Measurements from ENCODE around the gene S100A10. TPM values are rescaled to one million over a fixed set of nuclear protein-coding genes. Genes with fewer than 3 reads are reported as not detected.

The S100A10 gene
- total and polyA plus RNA-seq, 4 donors, result 7.0 to 99.5 (median 35.4) TPM

- Histone ChIP-seq H3K27me3 (ENCODE audit: control insufficient read depth in 4 of 4, insufficient read depth in 4 of 4, low read length in 3 of 4) (no peaks in the 10 kb centered on the region), H3K4me1 (ENCODE audit: control insufficient read depth in 4 of 4, insufficient read depth in 4 of 4, low read length in 3 of 4) (no peaks in the 10 kb centered on the region), H3K4me3 (ENCODE audit: low read depth in 1 of 3, low read length in 3 of 3) (no peak overlapping the region), H3K9me3 (ENCODE audit: control insufficient read depth in 4 of 4, low read length in 3 of 4) (no peaks in the 10 kb centered on the region), H3K9ac (ENCODE audit: low read depth in 1 of 2, low read length in 2 of 2) (no peak overlapping the region), H3K36me3 (ENCODE audit: control insufficient read depth in 4 of 4, insufficient read depth in 3 of 4, low read depth in 1 of 4, low read length in 3 of 4) (no peaks in the 10 kb centered on the region), H3K27ac (ENCODE audit: low read depth in 1 of 2, low read length in 2 of 2) (no peak overlapping the region)
- no peak for TF ChIP-seq YY1 (IDR thresholded peaks at IDR 0.05)
- TF ChIP-seq HNF4A (conservative IDR thresholded peaks at IDR 0.05), result no peak
- WGBS, result 34% methylated on average over 1 of the region's 1 CpG
- no peak for DNase-seq (ENCODE audit: low spot score)
These were observed 45.2 kb downstream of the S100A10 start for GRCh38 chr1:151948506-151948905.

- Histone ChIP-seq H3K9ac (ENCODE audit: low read depth in 1 of 2, low read length in 2 of 2) (no peak overlapping the region), H3K27me3 (ENCODE audit: control insufficient read depth in 4 of 4, insufficient read depth in 4 of 4, low read length in 3 of 4) (no peaks in the 10 kb centered on the region), H3K4me3 (ENCODE audit: low read depth in 1 of 3, low read length in 3 of 3) (no peak overlapping the region), H3K36me3 (ENCODE audit: control insufficient read depth in 4 of 4, insufficient read depth in 3 of 4, low read depth in 1 of 4, low read length in 3 of 4) (no peaks in the 10 kb centered on the region), H3K4me1 (ENCODE audit: control insufficient read depth in 4 of 4, insufficient read depth in 4 of 4, low read length in 3 of 4) (no peaks in the 10 kb centered on the region), H3K27ac (ENCODE audit: low read depth in 1 of 2, low read length in 2 of 2) (no peak overlapping the region), H3K9me3 (ENCODE audit: control insufficient read depth in 4 of 4, low read length in 3 of 4) (no peaks in the 10 kb centered on the region)
- no peak for TF ChIP-seq NR2F2 (IDR thresholded peaks at IDR 0.05)
- no peak for TF ChIP-seq JUND (IDR thresholded peaks at IDR 0.05)
- TF ChIP-seq RXRA (IDR thresholded peaks at IDR 0.05), result no peak
- no peak for TF ChIP-seq RAD21 (IDR thresholded peaks at IDR 0.05)
- no peak for TF ChIP-seq ATF3 (IDR thresholded peaks at IDR 0.05)
- TF ChIP-seq HNF4G (IDR thresholded peaks at IDR 0.05), result no peak
- TF ChIP-seq GABPA (IDR thresholded peaks at IDR 0.05 in 1 of 2, conservative IDR thresholded peaks at IDR 0.05 in 1 of 2), result no peak
- no peak for TF ChIP-seq EGR1 (IDR thresholded peaks at IDR 0.05; ENCODE audit: low read depth in 2 of 2)
- TF ChIP-seq FOXA2 (IDR thresholded peaks at IDR 0.05), result no peak
- no peak for DNase-seq (ENCODE audit: low spot score)
- 93% methylated on average over 2 of the region's 2 CpGs for whole genome bisulfite sequencing
These were observed 46.5 kb downstream of the S100A10 start for GRCh38 chr1:151947140-151947539.

- H3K4me3 ChIP-seq (ENCODE audit: low read depth in 1 of 3, low read length in 3 of 3), result no peak overlapping the region
- H3K9ac ChIP-seq (ENCODE audit: low read depth in 1 of 2, low read length in 2 of 2), result no peak overlapping the region
- no peaks in the 10 kb centered on the region for H3K27me3 ChIP-seq (ENCODE audit: control insufficient read depth in 4 of 4, insufficient read depth in 4 of 4, low read length in 3 of 4)
- H3K9me3 ChIP-seq (ENCODE audit: control insufficient read depth in 4 of 4, low read length in 3 of 4), result no peaks in the 10 kb centered on the region
- H3K27ac ChIP-seq (ENCODE audit: low read depth in 1 of 2, low read length in 2 of 2), result peak overlapping the region in 1 of 2 donors; percentile 36
- no peaks in the 10 kb centered on the region for H3K4me1 ChIP-seq (ENCODE audit: control insufficient read depth in 4 of 4, insufficient read depth in 4 of 4, low read length in 3 of 4)
- 46% methylated on average over 10 of the region's 10 CpGs for WGBS
- H3K36me3 ChIP-seq (ENCODE audit: control insufficient read depth in 4 of 4, insufficient read depth in 3 of 4, low read depth in 1 of 4, low read length in 3 of 4), result no peaks in the 10 kb centered on the region
- no peak for DNase-seq (ENCODE audit: low spot score)
- TF ChIP-seq REST (IDR thresholded peaks at IDR 0.05), result peak; percentile 24
- TF ChIP-seq ATF3 (IDR thresholded peaks at IDR 0.05), result peak; percentile 87
- peak; percentile 49 for TF ChIP-seq MAX (IDR thresholded peaks at IDR 0.05)
- TF ChIP-seq GABPA (IDR thresholded peaks at IDR 0.05 in 1 of 2, conservative IDR thresholded peaks at IDR 0.05 in 1 of 2), result no peak
- TF ChIP-seq YY1 (IDR thresholded peaks at IDR 0.05), result peak; percentile 17
- peak; percentile 33 to 52 for TF ChIP-seq HNF4A (conservative IDR thresholded peaks at IDR 0.05)
- no peak for TF ChIP-seq HNF4G (IDR thresholded peaks at IDR 0.05)
- TF ChIP-seq JUND (IDR thresholded peaks at IDR 0.05), result peak; percentile 98 to 99
- no peak for TF ChIP-seq EGR1 (IDR thresholded peaks at IDR 0.05; ENCODE audit: low read depth in 2 of 2)
- no peak for TF ChIP-seq TAF1 (conservative IDR thresholded peaks at IDR 0.05)
- TF ChIP-seq FOXA2 (IDR thresholded peaks at IDR 0.05), result no peak
- TF ChIP-seq ZBTB33 (IDR thresholded peaks at IDR 0.05), result no peak
- TF ChIP-seq SP1 (IDR thresholded peaks at IDR 0.05), result peak; percentile 32
- peak in 1 of 2 donors; percentile 44 for TF ChIP-seq RXRA (IDR thresholded peaks at IDR 0.05)
- peak; percentile 19 for TF ChIP-seq NR2F2 (IDR thresholded peaks at IDR 0.05)
- TF ChIP-seq FOXA1 (IDR thresholded peaks at IDR 0.05), result no peak
- peak; percentile 12 for TF ChIP-seq CTCF (IDR thresholded peaks at IDR 0.05; ENCODE audit: low read depth, low read length, missing input control)
These were observed 47.6 kb downstream of the S100A10 start for GRCh38 chr1:151945725-151946722.
